ENCODE results near the gene CCDC92.

The CCDC92 gene

GRCh38 chr12:123924539-123924938 is 48.1 kb downstream of the CCDC92 start:
- TF ChIP-seq, protein P1, sequence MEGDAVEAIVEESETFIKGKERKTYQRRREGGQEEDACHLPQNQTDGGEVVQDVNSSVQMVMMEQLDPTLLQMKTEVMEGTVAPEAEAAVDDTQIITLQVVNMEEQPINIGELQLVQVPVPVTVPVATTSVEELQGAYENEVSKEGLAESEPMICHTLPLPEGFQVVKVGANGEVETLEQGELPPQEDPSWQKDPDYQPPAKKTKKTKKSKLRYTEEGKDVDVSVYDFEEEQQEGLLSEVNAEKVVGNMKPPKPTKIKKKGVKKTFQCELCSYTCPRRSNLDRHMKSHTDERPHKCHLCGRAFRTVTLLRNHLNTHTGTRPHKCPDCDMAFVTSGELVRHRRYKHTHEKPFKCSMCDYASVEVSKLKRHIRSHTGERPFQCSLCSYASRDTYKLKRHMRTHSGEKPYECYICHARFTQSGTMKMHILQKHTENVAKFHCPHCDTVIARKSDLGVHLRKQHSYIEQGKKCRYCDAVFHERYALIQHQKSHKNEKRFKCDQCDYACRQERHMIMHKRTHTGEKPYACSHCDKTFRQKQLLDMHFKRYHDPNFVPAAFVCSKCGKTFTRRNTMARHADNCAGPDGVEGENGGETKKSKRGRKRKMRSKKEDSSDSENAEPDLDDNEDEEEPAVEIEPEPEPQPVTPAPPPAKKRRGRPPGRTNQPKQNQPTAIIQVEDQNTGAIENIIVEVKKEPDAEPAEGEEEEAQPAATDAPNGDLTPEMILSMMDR (IDR thresholded peaks at IDR 0.05; ENCODE audit: low read depth, low read length): no peak
- no peak overlapping the region for H3K4me3 ChIP-seq (replicated peaks in 1 of 2; ENCODE audit: low read depth in 2 of 2, low read length in 2 of 2)
- no peak for DNase-seq (ENCODE audit: low read depth in 2 of 2)

- no peak for DNase-seq (ENCODE audit: low read depth in 2 of 2)
- TF ChIP-seq, protein P1 (IDR thresholded peaks at IDR 0.05; ENCODE audit: low read depth, low read length): no peak
- no peak overlapping the region for H3K4me3 ChIP-seq (replicated peaks in 1 of 2; ENCODE audit: low read depth in 2 of 2, low read length in 2 of 2)
Observed at GRCh38 chr12:123923927-123924326, 48.7 kb downstream of the CCDC92 start.

GRCh38 chr12:123923038-123923437 is 49.6 kb downstream of the CCDC92 start:
- TF ChIP-seq, protein P1 (IDR thresholded peaks at IDR 0.05; ENCODE audit: low read depth, low read length): no peak

GRCh38 chr12:123919980-123920360 is 52.7 kb downstream of the CCDC92 start:
- DNase-seq (ENCODE audit: low read depth in 2 of 2): no peak
- no peak overlapping the region for H3K4me3 ChIP-seq (replicated peaks in 1 of 2; ENCODE audit: low read depth in 2 of 2, low read length in 2 of 2)
- TF ChIP-seq, protein P1 (IDR thresholded peaks at IDR 0.05; ENCODE audit: low read depth, low read length): no peak

More at GRCh38 chr12:123923038-123923437, 49.6 kb downstream of the CCDC92 start:
- H3K4me3 ChIP-seq (replicated peaks in 1 of 2; ENCODE audit: low read depth in 2 of 2, low read length in 2 of 2): no peak overlapping the region
- DNase-seq (ENCODE audit: low read depth in 2 of 2): no peak

DNA sequence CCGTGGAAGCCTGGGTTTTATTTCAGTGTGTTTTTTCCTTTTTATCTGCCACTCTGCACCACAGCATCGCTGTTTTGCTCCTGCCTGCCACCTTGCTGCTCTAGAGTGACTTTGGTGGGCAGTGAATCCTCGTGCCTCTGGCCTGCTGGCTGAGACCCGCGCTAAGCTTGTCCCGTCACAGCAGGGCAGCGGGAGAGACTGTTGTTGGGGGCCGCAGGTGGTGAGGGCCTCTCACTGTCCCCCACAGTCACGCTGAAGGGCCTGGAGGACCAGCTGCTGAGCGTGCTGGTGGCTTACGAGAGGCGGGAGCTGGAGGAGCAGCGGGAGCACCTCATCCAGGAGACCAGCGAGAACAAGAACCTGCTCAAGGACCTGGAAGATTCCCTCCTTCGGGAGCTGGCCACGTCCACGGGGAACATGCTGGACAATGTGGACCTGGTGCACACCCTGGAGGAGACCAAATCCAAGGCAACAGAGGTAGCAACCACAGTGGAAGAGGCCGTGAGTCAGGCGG is 55.2 kb downstream of the CCDC92 start:
- no peak for DNase-seq (ENCODE audit: low read depth in 2 of 2)

GRCh38 chr12:123916729-123917128 is 55.9 kb downstream of the CCDC92 start:
- H3K4me3 ChIP-seq (replicated peaks in 1 of 2; ENCODE audit: low read depth in 2 of 2, low read length in 2 of 2): no peak overlapping the region
- TF ChIP-seq, protein P1 (IDR thresholded peaks at IDR 0.05; ENCODE audit: low read depth, low read length): no peak
- DNase-seq (ENCODE audit: low read depth in 2 of 2): no peak

More for the DNA sequence above, 55.2 kb downstream of the CCDC92 start:
- no peak overlapping the region for H3K4me3 ChIP-seq (replicated peaks in 1 of 2; ENCODE audit: low read depth in 2 of 2, low read length in 2 of 2)
- TF ChIP-seq, protein P1 (IDR thresholded peaks at IDR 0.05; ENCODE audit: low read depth, low read length): no peak

GRCh38 chr12:123914726-123915333 is 57.8 kb downstream of the CCDC92 start:
- H3K4me3 ChIP-seq (replicated peaks in 1 of 2; ENCODE audit: low read depth in 2 of 2, low read length in 2 of 2): no peak overlapping the region
- no peak for DNase-seq (ENCODE audit: low read depth in 2 of 2)
- TF ChIP-seq, protein P1 (IDR thresholded peaks at IDR 0.05; ENCODE audit: low read depth, low read length): no peak
